Germinal center (tissue), 1 donor: Measurements from ENCODE around the gene GTF2H4.
"Not testable (repeated sequence)": the region's sequence is repeated elsewhere in the genome, so short reads cannot be mapped to it uniquely, and the experiment has no call there.

ENCODE experiments used
- DNase-seq: peaks from one replicate; pipeline ENCODE4 v3.0.0; 2012; ENCODE audit warnings: mixed read lengths, low spot score

The GTF2H4 gene

GRCh38 chr6:30907758-30908591, at the start of gene GTF2H4:
Gene GTF2H4 (plus strand): TSS chr6:30908207.
- DNase-seq: peak; percentile 90

- DNase-seq: not testable (repeated sequence)
Observed at GRCh38 chr6:30859726-30860125, 48.3 kb upstream of the GTF2H4 start.

- no peak for DNase-seq
Observed at GRCh38 chr6:30861257-30862048, 46.6 kb upstream of the GTF2H4 start.

DNA sequence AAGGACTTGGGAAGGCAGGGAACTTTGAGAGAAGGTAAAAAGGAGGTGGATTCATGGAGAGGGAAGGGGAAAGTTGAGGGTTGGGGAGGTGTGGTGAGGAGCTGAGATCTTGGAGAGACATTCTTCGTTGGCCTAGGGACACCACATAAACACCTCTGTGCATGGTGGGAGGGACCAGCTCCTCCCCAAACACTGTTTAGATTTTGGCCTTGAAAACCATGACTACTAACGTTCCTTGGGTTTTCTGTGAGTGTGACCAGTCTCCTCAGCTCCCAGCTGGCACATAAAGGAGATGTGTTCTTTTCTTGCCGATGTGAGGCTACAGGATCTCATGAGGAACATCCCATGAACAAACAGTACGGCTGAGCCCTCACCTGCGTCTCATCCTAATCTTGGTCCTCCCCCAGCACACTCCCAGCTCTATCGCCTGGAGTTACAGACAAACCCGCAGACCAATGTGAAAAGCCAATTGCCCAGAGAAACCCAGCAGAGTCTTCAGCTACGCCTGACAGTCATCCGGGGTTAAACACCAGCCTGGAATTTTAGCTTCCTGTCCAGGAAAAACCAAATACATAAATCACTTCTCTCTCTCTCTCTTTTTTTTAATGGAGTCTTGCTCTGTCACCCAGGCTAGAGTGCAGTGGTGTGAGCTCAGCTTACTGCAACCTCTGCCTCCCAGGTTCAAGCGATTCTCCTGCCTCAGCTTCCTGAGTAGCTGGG, 45.7 kb upstream of the GTF2H4 start:
- DNase-seq: no peak

DNA sequence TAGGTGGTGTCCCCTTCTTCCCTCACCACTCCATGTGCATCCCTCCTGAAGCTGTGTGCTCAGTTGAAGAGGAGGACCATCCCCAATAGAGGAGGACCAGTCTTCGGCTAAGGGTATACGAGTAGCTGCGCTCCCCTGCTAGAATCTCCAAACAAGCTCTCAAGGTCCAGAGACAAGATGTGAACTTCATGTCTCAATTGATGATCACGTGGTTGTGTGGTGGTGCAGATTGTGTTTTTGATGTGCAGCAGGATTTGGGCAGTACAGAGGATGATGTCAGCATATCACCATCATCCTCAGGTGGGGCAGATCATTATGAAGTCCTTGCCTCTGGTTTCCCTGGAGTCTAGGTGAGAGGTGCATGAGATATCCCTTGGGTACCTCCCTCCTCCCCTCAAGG, 43.7 kb upstream of the GTF2H4 start:
- DNase-seq: no peak

DNA sequence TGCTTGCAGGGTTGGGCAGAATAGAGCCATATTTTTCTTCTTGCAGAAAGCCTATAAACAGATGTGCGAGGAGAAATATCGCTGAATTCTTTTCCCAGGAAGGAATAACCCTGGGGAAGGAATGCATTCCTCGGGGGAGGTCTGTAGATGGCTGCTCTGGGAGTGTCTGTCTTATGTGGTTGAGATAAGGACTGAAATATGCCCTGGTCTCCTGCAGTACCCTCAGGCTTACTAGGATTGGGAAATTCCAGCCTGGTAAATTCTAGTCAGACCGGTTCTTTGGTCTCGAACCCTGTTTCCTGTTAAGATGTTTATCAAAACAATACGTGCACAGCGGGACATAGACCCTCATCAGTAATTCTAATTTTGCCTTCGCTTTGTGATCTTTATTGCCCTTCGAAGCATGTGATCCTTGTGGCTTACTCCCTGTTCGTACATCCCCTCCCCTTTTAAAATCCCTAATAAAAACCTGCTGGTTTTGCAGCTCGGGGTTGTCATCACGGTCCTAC, 38.7 kb upstream of the GTF2H4 start:
- DNase-seq: not testable (repeated sequence)

DNA sequence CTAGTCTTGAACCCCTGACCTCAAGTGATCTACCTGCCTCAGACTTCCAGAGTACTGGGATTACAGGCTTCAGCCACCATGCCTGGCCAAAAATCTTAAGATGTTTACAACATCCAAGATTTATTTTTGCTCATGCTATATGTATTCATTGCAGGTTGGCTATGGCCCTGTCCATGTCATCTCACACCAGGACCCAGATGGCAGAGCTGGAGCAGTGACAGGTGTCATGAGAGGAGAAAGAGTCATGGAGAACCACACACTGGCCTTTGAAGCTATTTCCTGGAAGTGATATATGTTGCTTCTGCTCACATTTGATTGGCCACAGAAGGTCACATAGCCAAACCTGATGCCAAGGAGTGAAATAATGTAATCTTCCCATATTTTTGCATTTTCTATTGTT, 37.5 kb upstream of the GTF2H4 start:
- no peak for DNase-seq

DNA sequence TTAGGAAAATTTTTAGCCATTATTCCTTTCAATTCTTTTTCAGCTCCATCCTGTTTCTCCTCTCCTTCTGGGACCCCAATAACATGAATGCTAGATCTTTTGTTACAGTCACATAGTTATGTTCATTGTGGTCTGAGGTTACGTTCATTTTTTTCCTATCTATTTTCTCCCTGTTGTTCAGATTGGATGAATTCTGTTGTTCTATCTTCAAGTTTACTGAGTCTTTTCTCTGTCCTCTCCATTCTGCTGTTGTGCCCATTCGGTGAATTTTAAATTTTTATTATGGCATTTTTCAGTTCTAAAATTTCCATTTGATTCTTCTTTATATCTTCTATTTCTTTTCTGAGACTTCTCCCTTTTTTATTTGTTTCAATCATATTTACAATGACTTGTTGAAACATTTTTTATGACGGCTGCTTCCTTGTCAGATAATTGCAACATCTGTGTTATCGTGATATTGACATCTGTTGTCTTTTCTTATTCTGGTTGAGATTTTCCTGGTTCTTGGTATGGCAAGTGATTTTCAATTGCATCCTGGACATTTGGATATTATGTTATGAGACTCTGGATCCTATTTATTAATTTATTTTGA, 36.3 kb upstream of the GTF2H4 start:
- no peak for DNase-seq

DNA sequence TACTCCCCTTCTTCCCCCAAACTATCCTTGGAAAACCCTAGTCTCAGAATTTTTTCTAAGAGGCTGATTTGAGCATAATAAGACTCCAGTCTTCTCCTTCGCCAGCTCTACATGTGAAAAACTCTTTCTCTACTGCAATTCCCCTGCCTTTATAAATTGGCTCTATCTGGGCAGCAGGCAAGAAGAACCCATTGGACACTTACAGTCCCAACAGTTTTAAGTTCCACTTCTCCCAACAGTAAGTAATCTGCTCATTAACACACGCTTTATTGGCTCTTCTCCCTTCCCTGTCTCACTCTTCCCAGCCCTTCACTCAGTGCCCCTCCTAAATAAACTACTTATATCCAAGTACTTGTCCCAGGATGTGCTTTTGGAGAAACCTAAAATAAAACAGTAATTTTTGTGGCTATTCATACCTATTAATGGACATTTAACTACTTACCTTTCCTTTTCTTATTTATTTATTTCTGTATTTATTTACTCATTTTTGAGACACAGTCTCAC, 34.8 kb upstream of the GTF2H4 start:
- no peak for DNase-seq

- not testable (repeated sequence) for DNase-seq
Observed at GRCh38 chr6:30873795-30874194, 34.2 kb upstream of the GTF2H4 start.

GRCh38 chr6:30875244-30876038, 32.6 kb upstream of the GTF2H4 start:
- DNase-seq: no peak

DNA sequence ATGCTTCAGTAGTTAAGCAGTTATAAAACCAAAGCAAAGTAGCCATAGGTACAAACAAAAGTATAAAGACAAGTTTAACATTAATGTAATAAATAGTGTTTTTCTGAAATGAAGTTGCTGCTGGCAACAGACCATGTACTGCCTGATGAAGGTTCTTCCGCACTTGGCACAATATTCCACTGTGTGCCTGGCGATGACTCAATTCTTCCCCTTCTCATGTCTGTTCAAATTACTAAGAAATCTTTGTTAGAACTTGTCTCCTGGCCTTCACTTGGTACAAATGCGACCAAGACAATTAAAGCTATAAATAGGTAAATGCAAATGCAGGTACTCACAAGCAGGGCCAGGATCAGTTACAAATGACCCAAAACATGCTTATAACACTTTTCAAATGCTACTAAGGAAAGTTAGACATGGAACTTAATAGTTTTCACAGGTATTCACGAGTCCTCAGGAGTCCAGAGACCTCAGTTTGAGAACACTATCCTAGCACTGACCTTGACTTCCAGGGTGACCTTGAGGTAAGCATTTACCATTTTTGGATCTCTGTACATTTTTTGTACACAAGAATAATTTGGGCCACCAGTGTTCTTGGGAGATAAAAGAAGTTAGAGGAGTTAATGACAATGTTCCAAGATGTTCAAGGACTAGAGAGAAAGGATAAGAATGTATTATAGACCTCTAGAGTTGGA, 31.8 kb upstream of the GTF2H4 start:
- DNase-seq: no peak

DNA sequence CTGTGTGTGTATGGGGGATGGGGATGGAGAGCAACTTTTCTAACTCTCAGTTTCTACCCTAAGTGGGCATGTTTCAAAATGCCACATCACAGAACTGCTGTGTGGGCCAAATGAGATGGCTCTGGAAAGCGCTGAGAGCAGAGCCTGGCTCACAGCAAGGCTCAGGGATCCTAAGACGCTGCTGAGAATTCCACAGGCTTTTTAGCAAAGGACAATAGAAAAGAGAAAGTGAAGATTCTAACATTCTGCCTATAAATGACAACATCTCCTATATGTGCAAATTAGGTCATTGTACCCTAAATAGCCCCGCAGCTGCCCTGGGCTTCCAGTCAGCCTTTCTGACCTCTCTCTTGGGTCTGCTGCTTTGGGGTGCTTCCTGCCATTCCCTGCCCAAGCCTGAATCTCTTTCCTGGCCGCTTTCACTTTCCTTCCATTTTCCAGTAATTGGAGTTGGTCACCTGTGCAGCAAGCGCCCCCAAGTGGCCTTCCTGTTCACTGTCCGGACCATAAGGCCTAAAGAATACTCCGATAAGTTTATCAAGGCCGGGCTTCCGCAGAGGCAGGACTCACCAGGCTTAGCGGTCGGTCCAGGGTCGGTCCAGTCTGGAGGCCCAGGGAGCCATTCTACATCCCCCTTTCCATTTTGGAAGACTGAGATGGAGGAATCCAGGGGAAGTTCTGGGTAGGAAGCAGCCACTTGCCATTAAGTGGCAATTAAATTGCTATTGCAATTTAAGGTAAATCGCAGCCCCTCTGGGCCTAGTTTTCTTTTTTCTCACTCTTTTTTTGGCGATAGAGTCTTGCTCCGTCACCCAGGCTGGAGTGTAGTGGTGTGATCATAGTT, 30.4 kb upstream of the GTF2H4 start:
- peak; percentile 68 for DNase-seq

DNA sequence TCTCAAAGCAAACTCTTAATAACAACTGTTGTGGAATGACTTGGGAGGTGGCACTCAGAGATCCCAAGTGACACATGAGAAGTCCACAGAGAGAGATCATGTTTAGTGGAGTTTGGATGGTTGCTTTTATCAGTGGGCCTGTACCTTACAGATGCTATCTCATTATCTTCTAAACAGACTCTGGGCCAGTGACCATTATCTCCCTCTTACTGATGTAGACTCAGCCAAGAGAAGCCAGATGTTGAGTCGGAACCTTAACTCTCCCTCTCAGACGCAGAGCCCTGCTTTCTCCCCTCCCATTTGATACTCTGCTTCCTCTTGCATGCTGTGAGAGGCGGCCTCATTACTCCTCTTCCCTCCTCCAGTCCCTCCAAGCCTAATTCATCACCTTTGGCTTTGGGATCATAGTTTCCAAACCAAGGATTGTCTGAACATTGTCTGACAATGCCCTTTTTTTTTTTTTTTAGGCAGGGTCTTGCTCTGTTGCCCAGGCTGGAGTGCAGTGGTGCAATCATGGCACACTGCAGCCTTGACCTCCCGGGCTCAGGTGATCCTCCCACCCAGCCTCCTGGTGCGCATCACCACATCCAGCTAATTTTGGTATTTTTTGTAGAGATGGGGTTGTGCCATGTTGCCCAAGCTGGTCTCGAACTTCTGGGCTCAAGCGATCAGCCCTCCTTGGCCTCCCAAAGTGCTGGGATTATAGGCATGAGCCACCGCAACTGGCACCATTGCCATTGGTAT, 28.2 kb upstream of the GTF2H4 start:
- DNase-seq: no peak

DNA sequence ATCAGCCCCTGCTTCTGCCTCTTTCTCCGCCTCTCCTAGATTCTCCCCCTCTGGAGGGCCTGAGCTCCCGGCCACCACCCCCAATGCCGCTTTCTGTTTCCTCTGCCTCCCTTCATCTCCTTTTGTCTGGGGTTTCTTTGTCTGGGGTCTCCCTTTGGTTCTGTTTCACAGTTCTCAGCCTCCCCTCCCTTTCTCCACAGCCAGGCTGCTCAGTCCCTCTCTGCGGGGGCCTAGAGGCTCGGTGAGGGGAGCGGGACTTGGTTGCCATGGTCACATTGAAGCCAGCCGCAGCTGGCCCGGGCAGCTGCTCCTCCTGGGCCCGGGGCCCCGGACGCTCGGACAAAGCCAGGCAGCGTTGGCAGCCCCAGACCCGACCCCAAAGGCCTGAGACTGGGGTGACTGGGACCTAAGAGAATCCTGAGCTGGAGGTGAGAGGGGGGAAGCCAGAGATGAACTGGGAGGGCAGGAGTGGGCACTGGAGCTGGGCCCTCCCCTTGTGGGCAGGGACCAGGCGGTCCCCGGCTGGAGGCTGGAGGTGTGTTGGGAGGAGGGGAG, 27.2 kb upstream of the GTF2H4 start:
- no peak for DNase-seq

- no peak for DNase-seq
Observed at GRCh38 chr6:30881392-30882203, 26.4 kb upstream of the GTF2H4 start.

GRCh38 chr6:30882204-30882758, 25.7 kb upstream of the GTF2H4 start:
- DNase-seq: peak; percentile 2
